Stimulated activated CD8-positive, alpha-beta memory T cell treated with anti-CD3 and anti-CD28 coated beads, Interleukin-4, amount 100 ng/mL, for 1 hour (primary cell): Measurements from ENCODE around the gene CTU1.

ENCODE experiments used
- DNase-seq, 2 donors: peaks; one replicate each; pipeline ENCODE4 v3.0.0-alpha.2; 2020; ENCODE audit warnings: low read depth in 2 of 2, low spot score in 1 of 2

Gene CTU1

DNA sequence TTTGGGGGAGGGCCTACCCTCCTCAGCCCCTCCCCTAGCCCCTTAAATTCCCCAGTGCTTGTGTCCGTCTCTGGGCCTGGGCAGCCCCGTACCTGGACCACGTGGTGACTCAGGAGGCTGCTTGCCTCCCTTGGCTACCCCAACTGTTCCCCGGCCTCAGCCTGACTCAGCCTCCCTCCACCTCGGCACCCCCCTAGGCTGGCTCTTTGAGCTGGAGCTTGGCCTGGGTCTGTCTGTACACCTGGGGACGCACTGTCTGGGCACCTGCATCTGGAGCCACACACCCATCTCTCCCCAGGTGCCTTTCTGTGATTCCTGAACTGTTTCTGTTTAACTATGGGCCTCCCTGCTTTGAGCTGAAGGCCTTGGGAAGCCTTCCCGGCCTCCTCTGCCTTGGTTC, 23.7 kb downstream of the CTU1 start:
- no peak for DNase-seq

DNA sequence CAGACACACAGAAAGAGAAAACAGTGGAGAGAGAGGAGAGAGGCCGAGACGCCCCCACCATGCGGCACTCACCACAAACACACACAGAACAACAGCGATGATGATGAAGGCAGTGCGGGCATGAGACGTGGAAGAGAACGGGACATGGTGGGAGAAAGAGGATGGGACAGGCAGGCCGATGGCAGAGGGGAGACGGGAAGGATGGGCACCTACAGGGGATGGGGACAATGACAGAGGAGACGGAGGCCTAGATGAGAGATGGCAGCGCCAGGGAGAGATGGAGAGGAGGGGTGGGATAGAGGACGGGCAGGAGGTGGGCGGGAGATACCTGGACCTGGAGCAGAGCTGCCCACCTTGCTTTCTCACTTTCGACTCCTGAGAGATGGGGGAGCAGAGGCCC, 24.4 kb downstream of the CTU1 start:
- no peak for DNase-seq

DNA sequence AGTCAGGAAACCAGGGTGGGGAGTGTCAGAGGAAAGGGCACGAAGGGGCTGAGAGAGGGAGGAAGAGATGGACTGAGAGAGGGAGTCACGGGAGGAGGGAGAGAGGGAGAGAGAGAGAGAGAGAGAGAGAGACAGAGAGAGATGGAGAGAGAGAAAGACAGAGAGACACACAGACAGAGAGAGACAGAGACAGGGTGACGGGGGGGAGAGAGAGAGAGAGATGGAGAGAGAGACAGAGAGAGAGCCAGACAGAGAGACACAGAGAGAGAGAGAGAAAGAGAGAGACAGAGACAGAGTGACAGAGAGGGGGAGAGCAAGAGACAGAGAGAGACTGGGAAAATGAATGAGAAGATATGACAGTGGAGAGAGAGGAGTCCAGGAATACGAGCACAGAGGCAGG, 25.0 kb downstream of the CTU1 start:
- no peak for DNase-seq

DNA sequence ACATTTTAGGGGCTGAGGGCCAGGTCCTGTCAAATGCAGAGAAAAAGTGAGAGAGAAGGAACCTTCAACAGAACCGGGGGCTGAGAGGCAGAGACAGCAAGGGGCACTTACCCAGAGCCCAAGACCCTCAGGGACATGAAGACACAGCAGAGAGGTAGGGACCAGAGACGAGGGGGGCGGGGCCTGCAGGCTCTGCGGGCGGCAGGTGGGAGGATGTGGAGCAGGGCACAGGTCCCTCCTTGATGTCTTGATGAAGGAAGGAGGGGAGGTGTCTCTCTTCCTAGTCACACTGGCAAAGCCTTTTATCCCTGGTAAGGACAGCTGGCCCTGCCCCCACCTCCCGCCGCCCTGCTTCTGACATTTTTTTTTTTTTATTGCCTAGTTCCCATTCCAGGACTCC, 25.6 kb downstream of the CTU1 start, which contains the start of gene KLK14:
KLK14 (minus strand) TSS at position 277 of the 400 bp plus-strand sequence; CDS start at position 4, 273 bp downstream.
- DNase-seq = no peak

DNA sequence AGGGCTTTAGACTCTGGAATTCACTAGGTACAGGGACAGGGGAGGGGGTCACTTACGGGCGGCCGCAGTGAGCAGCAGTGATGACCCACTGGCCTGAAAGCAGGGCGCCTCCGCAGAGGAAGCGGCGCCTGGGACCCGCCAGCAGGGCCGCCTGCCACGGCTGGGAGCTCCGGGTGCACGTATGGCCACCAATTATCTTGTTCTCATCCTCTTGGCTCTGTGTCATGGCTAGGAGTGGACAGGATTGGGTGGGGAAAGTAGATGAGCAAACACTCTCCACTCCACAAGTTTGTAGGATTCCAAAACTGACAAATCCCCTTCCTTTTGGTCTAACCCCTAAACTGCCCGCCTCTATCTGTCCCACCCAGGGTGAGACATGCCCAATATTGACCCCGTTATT, 26.7 kb downstream of the CTU1 start:
- no peak for DNase-seq

DNA sequence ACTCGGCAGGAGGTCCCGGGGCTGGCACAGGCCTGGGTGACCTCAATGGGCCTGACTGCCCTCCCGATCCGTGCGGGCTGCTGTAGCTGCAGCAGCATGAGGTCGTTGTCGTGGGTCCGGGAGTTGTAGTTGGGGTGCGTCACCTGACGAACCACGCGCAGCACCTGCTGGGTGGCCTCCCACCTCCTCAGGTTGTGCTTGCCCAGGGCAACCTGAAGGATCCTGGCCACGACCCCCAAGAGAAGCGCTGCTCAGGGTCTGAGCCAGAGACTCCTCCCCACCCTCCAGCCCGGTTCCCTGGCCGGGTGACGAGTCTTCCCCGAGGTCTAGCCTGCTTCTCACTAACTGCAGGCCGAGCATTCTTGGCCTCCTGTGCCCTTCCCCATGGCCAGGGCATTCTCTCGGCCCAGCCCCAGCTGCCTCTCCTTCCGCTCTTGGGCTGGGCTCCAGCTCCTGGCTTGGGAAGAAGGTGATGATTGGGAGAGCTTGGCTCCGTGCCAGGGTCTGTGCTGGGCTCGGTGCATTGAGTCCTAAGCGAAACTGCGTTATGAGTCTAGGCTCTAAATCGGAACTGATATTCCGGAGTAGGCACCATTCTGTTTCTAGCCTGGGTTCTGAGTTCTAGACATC, 28.6 kb downstream of the CTU1 start:
- DNase-seq = no peak

DNA sequence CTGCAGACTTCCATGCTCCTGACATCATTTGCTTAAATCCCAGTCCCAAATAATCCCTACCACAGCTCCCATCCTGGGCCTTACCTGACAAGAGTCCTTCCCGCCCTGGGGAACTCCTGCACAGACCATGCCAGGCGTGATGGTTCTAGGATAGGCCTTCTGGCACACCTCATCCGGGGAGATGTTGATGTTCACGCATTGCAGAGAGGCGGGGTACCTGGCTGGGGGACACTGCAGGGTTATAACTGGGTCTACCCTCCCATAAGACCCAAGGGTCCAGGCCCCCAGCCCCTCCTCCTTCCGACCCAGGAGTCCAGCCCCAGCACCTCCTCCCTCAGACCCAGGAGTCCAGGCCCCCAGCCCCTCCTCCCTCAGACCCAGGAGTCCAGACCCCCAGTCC, 29.5 kb downstream of the CTU1 start:
- no peak for DNase-seq

DNA sequence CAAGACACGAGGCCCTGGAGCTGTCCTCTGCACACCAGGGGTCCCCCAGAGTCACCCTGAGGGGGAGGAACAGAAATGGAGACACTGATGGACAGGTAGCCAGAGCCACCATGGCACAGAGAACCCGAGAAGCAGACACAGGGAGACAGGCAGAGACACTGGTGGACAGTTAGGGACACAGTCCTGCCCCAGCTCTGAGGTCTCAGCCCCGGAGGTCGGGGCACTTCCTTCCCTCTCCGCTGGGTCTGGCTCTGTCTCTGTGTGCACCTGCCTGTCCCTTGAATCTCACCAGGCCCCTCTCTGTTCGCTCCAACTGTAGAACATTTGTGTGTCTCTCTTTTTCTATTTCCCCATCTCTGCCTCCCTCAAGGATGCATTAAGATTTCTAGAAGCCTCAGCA, 30.1 kb downstream of the CTU1 start:
- DNase-seq = no peak

DNA sequence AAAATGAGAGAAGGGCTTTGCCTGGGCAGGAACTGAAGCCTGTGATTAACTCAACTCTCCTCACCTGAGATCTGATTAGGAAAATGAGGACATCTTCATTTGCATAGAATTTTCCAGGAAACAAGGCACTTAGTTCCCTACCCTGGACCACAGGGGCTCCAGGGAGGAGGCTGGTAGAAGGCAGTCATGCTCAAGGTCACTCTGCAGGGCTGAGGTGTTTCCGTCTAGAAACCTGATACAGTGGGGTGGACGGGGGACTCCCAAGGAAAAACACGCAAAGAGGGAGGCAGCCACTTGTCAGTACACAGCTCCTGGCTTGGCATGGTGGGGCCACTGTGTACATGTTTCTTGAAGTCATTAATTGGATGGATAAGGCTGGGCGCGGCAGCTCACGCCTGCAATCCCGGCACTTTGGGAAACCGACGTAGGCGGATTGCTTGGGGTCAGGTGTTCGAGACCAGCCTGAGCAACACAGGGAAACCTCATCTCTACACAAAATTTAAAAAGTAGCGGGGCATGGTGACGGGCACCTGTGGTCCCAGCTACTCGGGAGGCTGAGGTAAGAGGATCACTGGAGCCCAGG, 31.5 kb downstream of the CTU1 start:
- DNase-seq = no peak

DNA sequence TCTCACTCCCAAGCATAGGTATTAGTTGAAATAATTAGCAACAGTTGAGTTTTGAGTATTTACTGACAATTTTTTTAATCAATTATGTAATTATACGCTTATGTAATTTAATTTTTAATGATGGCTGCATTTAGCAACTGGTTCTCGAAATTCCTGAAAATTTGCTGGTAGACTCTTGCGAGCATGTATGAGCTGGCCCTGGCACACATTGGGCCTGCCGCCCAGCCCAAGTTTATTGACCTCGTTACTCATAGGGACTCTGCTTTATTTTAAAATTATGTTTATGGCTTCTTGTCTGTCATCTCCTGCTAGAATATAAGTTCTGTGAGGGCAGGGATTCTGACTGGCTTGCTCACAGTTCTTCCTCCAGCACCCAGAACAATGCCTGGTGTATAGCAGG, 32.2 kb downstream of the CTU1 start:
- no peak for DNase-seq

DNA sequence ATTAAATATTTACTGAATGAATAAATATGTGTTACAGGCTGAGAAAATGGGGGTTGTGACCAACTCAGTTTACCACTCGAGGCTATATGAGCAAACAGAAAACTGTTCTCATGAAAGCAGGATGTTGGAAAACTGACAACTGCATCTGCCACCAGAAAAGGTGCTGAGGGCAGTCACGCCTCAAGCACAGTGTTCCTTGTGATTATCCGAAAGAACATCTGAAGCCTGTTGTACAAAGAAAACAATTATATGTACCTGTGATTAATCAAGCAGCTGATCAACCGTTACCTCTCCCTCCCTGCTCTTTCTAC, 37.2 kb downstream of the CTU1 start:
- DNase-seq = no peak

DNA sequence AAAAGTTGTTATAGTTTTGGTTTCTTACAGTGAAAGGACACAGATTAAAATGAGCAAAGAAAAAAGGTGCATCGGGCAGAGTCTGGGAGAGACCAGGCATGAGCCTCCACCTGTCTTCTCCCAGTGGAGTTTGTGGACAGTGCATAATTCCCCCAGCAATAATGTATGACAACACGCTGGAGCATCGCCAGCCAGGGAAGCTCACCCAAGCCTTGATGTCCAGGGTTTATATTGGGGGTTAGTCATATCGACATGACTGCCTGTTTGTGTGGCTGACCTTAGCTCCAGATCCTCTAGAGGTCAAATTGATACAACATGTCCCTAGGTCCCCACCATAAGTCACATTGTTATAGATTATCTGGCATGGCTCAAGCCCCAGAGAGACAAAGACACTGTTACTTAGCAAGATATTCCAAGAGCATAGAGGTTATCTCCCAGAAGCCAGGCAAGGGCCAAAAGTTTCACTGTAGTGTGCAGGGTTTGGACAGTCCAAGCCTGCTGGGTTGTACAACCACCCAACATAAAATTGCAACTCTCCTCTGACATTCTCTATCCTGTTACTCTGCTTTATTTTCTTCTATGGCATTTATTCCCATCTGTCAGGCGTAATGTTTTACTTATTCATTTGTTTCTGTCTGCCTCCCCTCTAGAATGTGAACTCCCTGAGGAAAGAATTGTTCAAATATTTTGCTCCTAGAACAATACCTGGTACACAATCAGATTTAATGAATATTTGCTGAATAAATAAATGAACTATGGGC, 37.7 kb downstream of the CTU1 start:
- no peak for DNase-seq

DNA sequence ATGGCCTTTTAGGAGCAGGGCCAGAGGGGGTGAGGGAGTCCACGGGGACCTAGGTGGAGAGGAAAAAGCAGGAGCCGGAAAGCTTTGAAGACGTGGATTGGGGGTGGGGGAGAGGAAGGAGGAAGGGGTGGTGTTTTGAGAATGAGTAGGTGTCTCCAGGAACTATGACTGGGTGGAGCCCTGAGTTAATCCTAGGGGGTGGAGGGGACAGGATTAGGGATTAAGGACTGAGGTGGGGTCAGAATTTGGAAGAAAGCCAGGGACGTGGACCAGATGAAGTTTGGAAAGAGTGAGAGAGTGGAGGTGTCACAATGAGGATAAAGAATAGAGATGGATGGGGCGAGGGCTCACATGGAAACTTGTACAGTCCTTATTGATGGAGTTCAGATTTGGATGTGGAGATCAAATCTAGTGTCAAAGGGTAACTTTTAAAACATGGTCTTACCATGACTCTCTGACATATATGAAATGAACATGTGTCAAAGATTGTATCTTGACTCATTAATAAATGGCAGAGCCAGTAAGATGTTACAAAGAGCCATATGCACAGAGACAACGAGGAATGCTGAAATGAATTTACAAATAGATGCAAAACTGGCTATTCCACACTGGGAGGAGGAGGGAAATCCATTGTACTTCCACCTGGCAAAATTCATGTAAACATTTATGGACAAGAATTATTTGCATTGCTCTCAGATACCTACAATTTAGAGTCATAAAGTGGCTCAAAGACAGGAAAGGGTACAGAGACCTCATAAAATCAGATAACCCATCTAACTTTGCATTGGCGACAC, 41.6 kb downstream of the CTU1 start:
- DNase-seq = no peak

DNA sequence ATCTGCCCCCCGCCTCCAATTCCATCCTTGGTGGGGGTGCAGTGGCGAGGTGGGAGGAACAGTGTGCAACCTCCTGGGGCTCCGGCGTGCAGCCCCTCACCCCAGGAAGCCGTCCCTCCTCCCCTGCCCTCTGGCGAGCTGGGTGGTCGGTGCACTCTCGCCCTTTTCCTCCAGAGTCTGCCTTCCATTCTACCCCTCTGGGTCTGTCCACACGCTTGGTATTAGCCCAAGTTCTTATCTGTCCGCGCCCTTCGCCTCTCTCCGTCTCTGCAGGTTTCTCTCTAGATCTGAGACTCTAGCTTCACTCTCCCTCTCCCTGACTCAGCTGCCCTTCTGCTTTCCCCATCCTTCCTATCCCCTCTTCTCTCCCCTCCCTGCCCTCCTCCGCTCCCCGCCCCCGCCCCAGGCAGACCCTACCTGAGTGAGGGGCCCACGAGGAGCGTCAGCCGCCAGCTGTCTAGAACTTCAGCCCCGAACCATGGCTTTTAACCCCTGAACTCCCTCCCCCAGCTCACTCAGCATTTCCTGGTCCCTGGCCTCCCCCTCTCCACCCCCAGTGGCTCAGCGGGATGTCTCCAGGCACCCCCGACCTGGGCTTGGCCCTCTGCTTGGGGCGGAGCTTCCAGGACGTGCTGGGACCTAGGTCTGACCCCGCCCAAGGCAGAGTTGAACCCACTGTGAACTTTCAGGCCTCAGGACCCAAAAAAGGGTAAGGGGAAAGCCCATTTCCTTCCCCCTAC, 42.8 kb downstream of the CTU1 start:
- no peak for DNase-seq

DNA sequence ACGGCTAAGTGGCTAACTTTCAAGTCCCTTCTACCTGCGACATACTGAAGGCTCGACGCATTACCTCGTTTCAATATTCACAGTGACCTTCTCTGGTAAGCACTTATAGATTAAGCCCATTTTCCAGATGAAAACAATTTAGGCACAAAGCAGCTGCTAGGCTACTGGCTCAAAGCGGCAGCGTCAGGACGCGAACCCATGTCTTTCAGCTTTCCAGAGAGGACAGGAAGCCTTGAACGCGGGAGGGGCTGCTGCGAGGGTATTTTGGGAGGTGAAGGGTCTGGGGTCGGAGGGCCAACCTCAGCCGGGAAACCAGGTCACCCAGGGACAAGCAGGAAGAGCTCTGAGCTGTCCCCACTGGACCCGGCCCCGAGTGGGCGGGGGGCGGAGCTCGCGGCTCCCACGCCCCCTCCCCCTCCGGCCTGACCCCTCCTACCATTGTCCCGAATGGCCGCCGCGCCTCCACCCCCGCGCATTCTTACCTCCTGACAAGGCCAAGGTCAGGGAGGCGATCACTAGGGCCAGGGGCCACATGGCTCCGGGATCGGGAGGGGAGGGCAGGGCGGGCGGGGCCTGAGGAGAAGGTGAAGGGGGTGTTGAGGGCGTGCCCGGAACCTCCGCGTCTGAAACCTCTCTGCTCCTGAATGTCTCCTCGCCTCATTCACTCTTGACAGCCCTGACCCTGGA, 43.5 kb downstream of the CTU1 start, which contains the start of gene KLK13:
KLK13 (minus strand) TSS at position 559 of the 687 bp plus-strand sequence; CDS start at position 534, 25 bp downstream.
- DNase-seq = no peak

DNA sequence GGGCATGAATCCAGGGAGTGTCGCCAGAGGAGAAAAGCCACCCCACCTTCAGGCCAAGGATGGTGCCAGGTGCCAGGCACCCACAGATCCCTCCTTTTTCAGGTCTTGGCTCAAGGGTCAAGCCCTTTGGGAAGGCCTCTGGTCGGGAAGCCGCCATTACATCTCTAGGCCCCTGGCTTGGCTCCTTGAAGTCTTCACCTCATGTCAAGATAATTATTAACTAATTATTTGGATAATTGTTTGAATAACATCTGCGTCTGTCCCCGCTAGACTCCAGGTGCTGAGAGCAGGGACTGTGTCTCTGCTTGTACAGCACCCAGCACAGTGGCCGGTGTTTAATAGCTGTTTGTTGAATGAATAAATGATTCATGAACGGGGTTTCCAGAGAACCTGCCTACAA, 44.5 kb downstream of the CTU1 start:
- DNase-seq = no peak

DNA sequence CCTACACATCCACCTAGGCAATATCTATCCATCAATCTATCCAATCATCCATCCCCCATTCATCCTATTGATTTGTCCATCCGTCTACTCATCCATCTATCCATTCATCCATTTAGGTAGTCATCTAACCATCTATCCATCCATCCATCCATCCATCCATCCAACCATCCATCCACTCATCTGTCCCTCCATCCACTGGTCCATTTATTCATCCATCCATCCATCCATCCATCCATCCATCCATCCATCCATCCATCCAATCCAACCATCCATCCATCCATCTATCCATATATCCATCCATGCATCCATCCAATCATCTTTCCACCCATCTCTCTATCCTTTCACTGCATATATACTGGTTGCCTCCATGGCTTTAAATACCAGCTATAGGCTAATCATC, 47.2 kb downstream of the CTU1 start:
- DNase-seq = no peak

DNA sequence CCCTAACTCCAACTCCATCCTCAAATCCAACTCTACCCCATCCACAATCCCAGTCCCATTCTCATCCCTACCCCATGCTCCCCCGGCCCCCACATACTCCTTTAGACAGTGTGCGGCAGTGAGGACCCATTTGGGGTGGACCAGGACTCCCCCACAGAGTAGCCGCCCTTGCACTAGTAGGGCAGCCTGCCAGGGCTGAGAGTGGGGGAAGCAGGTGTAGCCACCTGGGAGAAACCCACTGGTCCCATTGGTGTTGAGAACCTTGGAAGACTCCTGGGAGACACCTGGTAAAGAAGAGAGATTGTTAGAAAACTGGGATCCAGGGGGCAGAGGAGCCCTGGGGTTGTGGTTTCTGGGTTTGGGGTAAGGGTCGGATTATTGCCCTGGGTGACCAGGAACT, 47.9 kb downstream of the CTU1 start:
- no peak for DNase-seq

DNA sequence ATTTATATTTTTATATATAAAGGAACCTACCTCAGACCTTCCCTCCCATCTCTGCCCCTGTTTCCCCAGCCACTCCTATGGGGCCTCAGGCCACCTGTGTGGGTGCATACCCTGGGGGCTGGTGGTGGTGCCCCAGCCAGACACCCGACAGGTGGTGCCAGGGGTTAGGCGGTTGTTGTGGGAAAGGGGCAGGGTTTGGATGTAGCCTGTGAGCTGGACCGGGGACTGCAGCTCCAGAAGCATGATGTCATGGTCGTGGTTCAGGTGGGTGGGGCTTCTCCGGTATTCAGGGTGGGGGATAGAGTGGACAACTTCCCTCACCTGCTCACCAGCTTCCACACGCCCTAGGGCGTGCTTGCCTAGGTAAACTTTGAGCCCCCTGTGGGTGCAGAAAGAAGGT, 48.5 kb downstream of the CTU1 start:
- no peak for DNase-seq

DNA sequence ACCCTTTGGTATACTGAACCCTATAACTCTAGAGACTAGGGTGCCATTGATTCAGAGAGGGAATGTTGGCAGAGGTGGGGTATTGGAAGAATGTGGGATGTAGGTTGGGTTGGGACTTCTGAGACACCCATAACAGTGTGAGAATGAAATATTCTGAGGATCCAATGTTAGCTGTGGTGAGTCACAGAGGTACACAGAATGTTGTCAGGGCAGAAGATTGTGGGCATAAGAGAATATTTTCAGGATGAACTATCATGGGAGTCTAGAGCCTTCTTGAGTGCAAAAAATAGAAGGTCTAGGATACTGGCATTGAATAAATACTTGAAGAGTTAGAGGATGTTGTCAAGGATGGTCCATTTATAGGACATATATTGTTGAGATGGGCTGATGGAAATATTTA, 52.3 kb downstream of the CTU1 start:
- no peak for DNase-seq
